ENCODE measurements around the gene UFD1.

DNA sequence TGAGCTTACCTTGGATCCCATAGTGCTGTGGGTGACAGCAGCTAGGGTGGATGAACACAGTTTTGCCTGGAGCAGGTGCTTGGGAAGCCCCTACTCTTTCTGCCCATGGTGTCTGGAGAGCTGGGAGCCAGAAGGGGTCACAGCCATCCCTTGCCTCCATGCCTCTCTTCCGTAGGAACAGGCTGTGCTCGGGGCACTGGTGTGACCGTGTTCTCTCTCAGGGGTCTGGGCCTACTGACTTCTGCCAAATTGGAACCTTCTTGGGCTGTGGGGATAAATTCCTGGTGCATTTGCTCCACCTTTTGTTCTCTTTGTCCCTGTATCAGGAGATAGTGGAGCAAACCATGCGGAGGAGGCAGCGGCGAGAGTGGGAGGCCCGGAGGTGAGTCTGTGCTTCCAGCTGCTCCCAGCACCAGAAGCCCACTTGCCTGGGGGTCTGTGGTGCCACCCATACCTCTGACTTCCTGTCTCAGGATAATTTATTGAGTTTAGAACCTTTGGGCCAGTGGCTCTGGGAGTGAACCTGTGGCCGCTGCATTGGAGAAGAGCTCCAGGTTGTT lies 15.1 kb upstream of the UFD1 start:
- TF ChIP-seq, protein P1, sequence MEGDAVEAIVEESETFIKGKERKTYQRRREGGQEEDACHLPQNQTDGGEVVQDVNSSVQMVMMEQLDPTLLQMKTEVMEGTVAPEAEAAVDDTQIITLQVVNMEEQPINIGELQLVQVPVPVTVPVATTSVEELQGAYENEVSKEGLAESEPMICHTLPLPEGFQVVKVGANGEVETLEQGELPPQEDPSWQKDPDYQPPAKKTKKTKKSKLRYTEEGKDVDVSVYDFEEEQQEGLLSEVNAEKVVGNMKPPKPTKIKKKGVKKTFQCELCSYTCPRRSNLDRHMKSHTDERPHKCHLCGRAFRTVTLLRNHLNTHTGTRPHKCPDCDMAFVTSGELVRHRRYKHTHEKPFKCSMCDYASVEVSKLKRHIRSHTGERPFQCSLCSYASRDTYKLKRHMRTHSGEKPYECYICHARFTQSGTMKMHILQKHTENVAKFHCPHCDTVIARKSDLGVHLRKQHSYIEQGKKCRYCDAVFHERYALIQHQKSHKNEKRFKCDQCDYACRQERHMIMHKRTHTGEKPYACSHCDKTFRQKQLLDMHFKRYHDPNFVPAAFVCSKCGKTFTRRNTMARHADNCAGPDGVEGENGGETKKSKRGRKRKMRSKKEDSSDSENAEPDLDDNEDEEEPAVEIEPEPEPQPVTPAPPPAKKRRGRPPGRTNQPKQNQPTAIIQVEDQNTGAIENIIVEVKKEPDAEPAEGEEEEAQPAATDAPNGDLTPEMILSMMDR (IDR thresholded peaks at IDR 0.05) = no peak
- TF ChIP-seq POLR2A (IDR thresholded peaks at IDR 0.05) = no peak

Measured in esophagus squamous epithelium (tissue), 4 donors.